Frontal cortex (tissue), 4 donors: ENCODE data around the gene THBD. TPM values are rescaled to one million over a fixed set of nuclear protein-coding genes. Genes with fewer than 3 reads are reported as not detected.

Source experiments
- DNase-seq, 2 donors: peaks; one replicate each; pipeline ENCODE4 v3.0.0; 2012; ENCODE audit warnings: low spot score in 2 of 2
- FAIRE-seq: peaks from 2 replicates; lab custom pipeline; 2012; peaks lifted over from hg19 to GRCh38; lab: Jason Lieb, UNC
- total RNA-seq: library from RNA; depleted of rRNA; stranded (reverse); fragments of >200 nt; gene quantifications from one replicate; pipeline ENCODE4 v1.2.3, GENCODE V29; 2014
- donor health status: control.
- donor health status: control.
- donor health status: control.

The THBD gene
- total RNA-seq, 1 donor from 2014 or later = 1.2 TPM

GRCh38 chr20:23065266-23066201 lies 16.1 kb upstream of the THBD start:
- DNase-seq (no peak), FAIRE-seq (no peak)

GRCh38 chr20:23063581-23063980 lies 14.1 kb upstream of the THBD start:
- DNase-seq = no peak

GRCh38 chr20:23063168-23063567 lies 13.7 kb upstream of the THBD start:
- FAIRE-seq (no peak), DNase-seq (no peak)

More at GRCh38 chr20:23063581-23063980, 14.1 kb upstream of the THBD start:
- no peak for FAIRE-seq

- FAIRE-seq (no peak), DNase-seq (no peak)
Observed at GRCh38 chr20:23062632-23063031, 13.2 kb upstream of the THBD start.

- no peak for FAIRE-seq
- DNase-seq = no peak
Observed at GRCh38 chr20:23061734-23062561, 12.5 kb upstream of the THBD start.

- DNase-seq (no peak), FAIRE-seq (no peak)
Observed at GRCh38 chr20:23061262-23061661, 11.8 kb upstream of the THBD start.

- no peak for FAIRE-seq
- DNase-seq = no peak
Observed at GRCh38 chr20:23060629-23061028, 11.2 kb upstream of the THBD start.

GRCh38 chr20:23059846-23060245 lies 10.4 kb upstream of the THBD start:
- FAIRE-seq = no peak
- no peak for DNase-seq

GRCh38 chr20:23059001-23059400 lies 9.5 kb upstream of the THBD start:
- DNase-seq (no peak), FAIRE-seq (no peak)

- DNase-seq = no peak
- no peak for FAIRE-seq
Observed at GRCh38 chr20:23058240-23058639, 8.8 kb upstream of the THBD start.

GRCh38 chr20:23052904-23053303 lies 3.4 kb upstream of the THBD start:
- no peak for FAIRE-seq
- no peak for DNase-seq

GRCh38 chr20:23050847-23051627 lies 1.6 kb upstream of the THBD start:
- DNase-seq (peak in 1 of 2 donors; percentile 31), FAIRE-seq (no peak)

GRCh38 chr20:23050076-23050838 lies 785 bp upstream of the THBD start:
- FAIRE-seq (no peak), DNase-seq (no peak)

- no peak for FAIRE-seq
Observed at GRCh38 chr20:23048283-23049200, 930 bp downstream of the THBD start.

GRCh38 chr20:23047738-23048214 lies 1.7 kb downstream of the THBD start:
- DNase-seq (no peak), FAIRE-seq (no peak)

More at GRCh38 chr20:23048283-23049200, 930 bp downstream of the THBD start:
- peak in 1 of 2 donors; percentile 30 for DNase-seq

GRCh38 chr20:23047001-23047737 lies 2.3 kb downstream of the THBD start:
- DNase-seq = no peak
- no peak for FAIRE-seq

GRCh38 chr20:23046431-23046830 lies 3.0 kb downstream of the THBD start:
- FAIRE-seq (no peak), DNase-seq (no peak)
